H1 (cell line): ENCODE data around the gene GTF2F1. TPM values are rescaled to one million over a fixed set of nuclear protein-coding genes. Genes with fewer than 3 reads are reported as not detected.

ENCODE experiments used
- CTCF ChIA-PET: fragments of 300-600 bp; sonication (Branson Sonifier 250); formaldehyde crosslinking; loops from one replicate; lab custom pipeline; 2021; ENCODE audit not compliant: partially characterized antibody; lab: Charles Lee
- POLR2A ChIA-PET: fragments of 300-600 bp; sonication (Branson Sonifier 250); formaldehyde crosslinking; loops from one replicate; lab custom pipeline; 2021; ENCODE audit warnings: inconsistent platforms; ENCODE audit not compliant: partially characterized antibody; lab: Charles Lee
- DNase-seq, 2 experiments: peaks; one replicate each; pipeline versions ENCODE4 v3.0.0 to v3.0.0-alpha.2; 2010 to 2022; ENCODE audit warnings: low spot score in 2 of 2, low read depth in 1 of 2, mixed read lengths in 1 of 2
- FAIRE-seq: peaks from 2 replicates; lab custom pipeline; 2011; peaks lifted over from hg19 to GRCh38; lab: Jason Lieb, UNC
- H2AFZ ChIP-seq: 2 replicates; pipeline ENCODE4 v1.8.1; 2012; ENCODE audit warnings: low read length, inconsistent platforms
- H2AK5ac ChIP-seq: 2 replicates; pipeline ENCODE4 v1.6.1; 2013; ENCODE audit warnings: low read depth, low read length
- H2BK120ac ChIP-seq: replicated peaks from 2 replicates; pipeline ENCODE3; 2013; ENCODE audit warnings: low read depth, low read length, inconsistent platforms
- H2BK12ac ChIP-seq: 2 replicates; pipeline ENCODE4 v1.6.1; 2013; ENCODE audit warnings: low read depth, low read length
- H2BK15ac ChIP-seq: 2 replicates; pipeline ENCODE4 v1.6.1; 2013; ENCODE audit warnings: low read length
- H2BK20ac ChIP-seq: 2 replicates; pipeline ENCODE4 v1.6.1; 2013; ENCODE audit warnings: low read length
- H2BK5ac ChIP-seq: 2 replicates; pipeline ENCODE4 v1.6.1; 2013; ENCODE audit warnings: low read depth, low read length
- H3K14ac ChIP-seq: 2 replicates; pipeline ENCODE4 v1.6.1; 2013; ENCODE audit warnings: inconsistent platforms; ENCODE audit not compliant: insufficient read length
- H3K18ac ChIP-seq: 2 replicates; pipeline ENCODE4 v1.6.1; 2013; ENCODE audit warnings: low read length; ENCODE audit errors: extremely low read depth
- H3K23ac ChIP-seq: 2 replicates; pipeline ENCODE4 v1.6.1; 2013; ENCODE audit warnings: inconsistent platforms; ENCODE audit not compliant: insufficient read length
- H3K23me2 ChIP-seq: 2 replicates; pipeline ENCODE4 v1.6.1; 2013; ENCODE audit warnings: low read depth, low read length
- H3K27ac ChIP-seq: 2 replicates; pipeline ENCODE4 v1.6.1; 2011; ENCODE audit warnings: low read depth, low read length, inconsistent platforms
- H3K27me3 ChIP-seq, 4 experiments: replicated peaks in 1 of 4; 1 replicate in 1 of 4; 2 replicates in 3 of 4; pipeline versions ENCODE4 v1.6.1 to v1.8.1; 2011 to 2013; ENCODE audit warnings: low read length in 3 of 4, mild to moderate bottlenecking in 3 of 4, inconsistent platforms in 2 of 4, mixed read lengths in 2 of 4, moderate library complexity in 1 of 4; ENCODE audit not compliant: control insufficient read depth in 3 of 4, insufficient read depth in 3 of 4; ENCODE audit errors: extremely low read depth in 1 of 4
- H3K36me3 ChIP-seq, 4 experiments: 2 replicates each; pipeline versions ENCODE4 v1.6.1 to v1.8.1; 2011 to 2013; ENCODE audit warnings: mild to moderate bottlenecking in 4 of 4, low read length in 3 of 4, moderate library complexity in 2 of 4, control low read depth in 1 of 4, inconsistent platforms in 1 of 4; ENCODE audit not compliant: insufficient read depth in 4 of 4, control insufficient read depth in 2 of 4
- H3K4ac ChIP-seq: replicated peaks from 2 replicates; pipeline ENCODE3; 2013; ENCODE audit warnings: low read length, low read depth, mixed read lengths, inconsistent platforms; ENCODE audit not compliant: insufficient read length
- H3K4me1 ChIP-seq, 4 experiments: replicated peaks in 1 of 4; 1 replicate in 1 of 4; 2 replicates in 3 of 4; pipeline versions ENCODE4 v1.6.1 to v1.8.1; 2011 to 2013; ENCODE audit warnings: low read length in 3 of 4, inconsistent platforms in 2 of 4, mixed read lengths in 1 of 4; ENCODE audit not compliant: insufficient read depth in 4 of 4, control insufficient read depth in 3 of 4
- H3K4me2 ChIP-seq, 2 experiments: 2 replicates each; pipeline versions ENCODE4 v1.6.1 to v1.8.1; 2011 to 2013; ENCODE audit warnings: low read depth in 2 of 2, low read length in 2 of 2, control low read depth in 1 of 2, inconsistent platforms in 1 of 2, mild to moderate bottlenecking in 1 of 2; ENCODE audit not compliant: insufficient read depth in 1 of 2
- H3K4me3 ChIP-seq, 4 experiments: fragments of 200-600, 300-600 bp in 1 of 4; sonication (generic), shearing (Covaris generic), sonication (Bioruptor Twin) in 1 of 4; 2 replicates each; pipeline versions ENCODE4 v1.5.1 to v1.8.1; 2011 to 2016; ENCODE audit warnings: low read length in 4 of 4, low read depth in 3 of 4, control low read depth in 2 of 4, inconsistent platforms in 2 of 4, mild to moderate bottlenecking in 2 of 4, mixed read lengths in 1 of 4, moderate library complexity in 1 of 4; ENCODE audit not compliant: insufficient read depth in 2 of 4; ENCODE audit errors: extremely low read depth in 1 of 4
- H3K56ac ChIP-seq: replicated peaks from 2 replicates; pipeline ENCODE3; 2013; ENCODE audit warnings: low read depth, mild to moderate bottlenecking, mixed read lengths, low read length, inconsistent platforms; ENCODE audit not compliant: insufficient read length
- H3K79me1 ChIP-seq: 2 replicates; pipeline ENCODE4 v1.6.1; 2013; ENCODE audit warnings: low read depth, low read length, control low read depth
- H3K79me2 ChIP-seq, 2 experiments: 2 replicates each; pipeline versions ENCODE4 v1.6.1 to v1.8.1; 2012 to 2013; ENCODE audit warnings: low read length in 2 of 2, mild to moderate bottlenecking in 2 of 2, inconsistent platforms in 1 of 2; ENCODE audit not compliant: insufficient read depth in 2 of 2, control insufficient read depth in 1 of 2
- H3K9ac ChIP-seq, 4 experiments: replicated peaks in 1 of 4; 1 replicate in 1 of 4; 2 replicates in 3 of 4; pipeline versions ENCODE4 v1.6.1 to v1.8.1; 2011 to 2013; ENCODE audit warnings: low read depth in 3 of 4, low read length in 3 of 4, control low read depth in 2 of 4, mild to moderate bottlenecking in 2 of 4, moderate library complexity in 2 of 4, inconsistent platforms in 1 of 4; ENCODE audit errors: extremely low read depth in 1 of 4
- H3K9me3 ChIP-seq, 2 experiments: 2 replicates each; pipeline versions ENCODE4 v1.6.1 to v1.8.1; 2012 to 2013; ENCODE audit warnings: mild to moderate bottlenecking in 2 of 2, moderate library complexity in 2 of 2, control low read depth in 1 of 2, inconsistent platforms in 1 of 2, low read depth in 1 of 2, low read length in 1 of 2, mixed read lengths in 1 of 2; ENCODE audit not compliant: insufficient read depth in 2 of 2
- H4K20me1 ChIP-seq, 2 experiments: replicated peaks in 1 of 2; 2 replicates each; pipeline versions ENCODE3 to v1.8.1; 2011 to 2013; ENCODE audit warnings: inconsistent platforms in 2 of 2, low read length in 2 of 2, mild to moderate bottlenecking in 1 of 2; ENCODE audit not compliant: insufficient read depth in 2 of 2, control insufficient read depth in 1 of 2
- H4K5ac ChIP-seq: 2 replicates; pipeline ENCODE4 v1.6.1; 2013; ENCODE audit warnings: low read length, low read depth, mixed read lengths, inconsistent platforms; ENCODE audit not compliant: insufficient read length
- H4K8ac ChIP-seq: 2 replicates; pipeline ENCODE4 v1.8.0; 2013; ENCODE audit warnings: mild to moderate bottlenecking, moderate library complexity, low read length, inconsistent platforms; ENCODE audit not compliant: insufficient read depth; ENCODE audit errors: extremely low read depth
- H4K91ac ChIP-seq: replicated peaks from 2 replicates; pipeline ENCODE3; 2013; ENCODE audit warnings: low read length, mixed read lengths, inconsistent platforms; ENCODE audit not compliant: insufficient read length
- EP300 ChIP-seq, 2 experiments: IDR thresholded peaks; 1 replicate in 1 of 2; 2 replicates in 1 of 2; pipeline ENCODE4 v1.6.1; 2011 to 2012; ENCODE audit warnings: low read depth in 2 of 2, low read length in 2 of 2, mild to moderate bottlenecking in 2 of 2, borderline replicate concordance in 1 of 2, inconsistent platforms in 1 of 2, moderate library complexity in 1 of 2
- GTF2F1 ChIP-seq: IDR thresholded peaks from 2 replicates; pipeline ENCODE4 v1.6.1; 2012; ENCODE audit warnings: low read depth, low read length, improper control_type of control experiment, borderline replicate concordance
- KDM1A ChIP-seq: fragments of 200-600, 300-600 bp; sonication (generic); IDR thresholded peaks from 2 replicates; pipeline ENCODE4 v1.7.1; 2016; ENCODE audit warnings: mild to moderate bottlenecking, low read length, borderline replicate concordance
- KDM5A ChIP-seq: fragments of 200-600 bp; IDR thresholded peaks from 2 replicates; pipeline ENCODE4 v1.7.1; 2012; ENCODE audit warnings: mild to moderate bottlenecking, low read length, inconsistent platforms, mixed read lengths
- NRF1 ChIP-seq: IDR thresholded peaks from 2 replicates; pipeline ENCODE4 v1.6.1; 2011; ENCODE audit warnings: mild to moderate bottlenecking, low read depth, low read length, improper control_type of control experiment
- POLR2A ChIP-seq, 2 experiments: IDR thresholded peaks; 1 replicate in 1 of 2; 2 replicates in 1 of 2; pipeline ENCODE4 v1.6.1; 2011; ENCODE audit warnings: low read depth in 2 of 2, low read length in 2 of 2, mild to moderate bottlenecking in 2 of 2; ENCODE audit errors: control extremely low read depth in 1 of 2
- SIN3A ChIP-seq, 2 experiments: IDR thresholded peaks in 1 of 2; conservative IDR thresholded peaks in 1 of 2; 2 replicates each; pipeline ENCODE4 v1.6.1; 2011 to 2012; ENCODE audit warnings: low read length in 2 of 2, improper control_type of control experiment in 1 of 2, low read depth in 1 of 2, mild to moderate bottlenecking in 1 of 2
- SIX5 ChIP-seq: IDR thresholded peaks from 2 replicates; pipeline ENCODE4 v1.6.1; 2011; ENCODE audit warnings: mild to moderate bottlenecking, low read depth, low read length
- WGBS, 2 experiments: shearing (Covaris generic) in 1 of 2; methylation state at CpG; one replicate each; pipeline versions ENCODE4 v1.1.6 to v1.1.7; 2013 to 2015; ENCODE audit warnings: low lambda C conversion rate in 2 of 2, mixed read lengths in 2 of 2, inconsistent platforms in 1 of 2, low coverage in 1 of 2, missing lambda C conversion rate in 1 of 2; ENCODE audit not compliant: insufficient replicate concordance in 2 of 2, insufficient coverage in 1 of 2, insufficient read length in 1 of 2; ENCODE audit errors: extremely low coverage in 1 of 2, missing lambda C conversion rate in 1 of 2; 5-methylcytosine and 5-hydroxymethylcytosine counted together
- polyA plus RNA-seq, 7 experiments: library from polyadenylated mRNA; depleted of rRNA in 3 of 7; stranded (reverse) in 5 of 7; unstranded in 2 of 7; fragments of >200 nt in 5 of 7; fragments of 200-250 nt in 2 of 7; gene quantifications; 1 replicate in 5 of 7; 2 replicates in 1 of 7; 4 replicates in 1 of 7; pipeline versions ENCODE4 v1.2.1 to v1.2.3, GENCODE V29; 2011 to 2013; ENCODE audit warnings: missing spikeins in 2 of 7, mixed read lengths in 2 of 7
- total RNA-seq: library from RNA; stranded (reverse); fragmentation: NEBNext Ultra II Directional; extraction: Animal tissue kit (Norgen Biotek cat#: 25700); gene quantifications from 2 replicates; pipeline ENCODE4 v1.2.1, GENCODE V29; 2021

GTF2F1 gene
- total and polyA plus RNA-seq, 2 of the 8 experiments (the other 6 are each of a cell fraction or from before 2014, with no cell fraction given), result 29.3 to 56.3 TPM

DNA sequence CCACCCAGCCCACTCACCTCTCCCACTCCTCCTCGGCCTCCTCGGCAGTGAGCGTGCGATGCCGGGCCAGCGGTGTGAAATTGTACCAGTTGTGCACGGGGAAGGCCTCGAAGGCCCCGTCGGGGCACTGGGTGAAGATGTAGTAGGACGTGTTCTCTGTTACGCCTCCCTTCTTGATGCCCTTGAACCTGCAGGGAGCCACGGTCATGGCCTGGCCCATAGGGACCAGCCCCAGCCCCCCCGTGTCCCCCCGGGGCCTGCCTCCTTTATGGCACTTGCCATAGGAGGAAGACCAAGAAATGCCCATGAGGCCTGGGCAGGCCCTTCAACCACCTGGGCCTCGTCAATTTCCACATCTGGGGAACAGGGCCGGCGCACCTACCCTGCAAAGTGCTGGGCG, 5.6 kb downstream of the GTF2F1 start:
- no peak overlapping the region for H2AK5ac ChIP-seq
- H2BK20ac ChIP-seq, result no peak overlapping the region
- CTCF ChIA-PET, result interaction anchor here (2.1 kb wide), 1 partner anchor 9 kb away, joined by 6 read pairs; no protein-coding TSS in a partner anchor
- H3K23me2 ChIP-seq, result peaks cover 3% of the 10 kb centered on the region
- H3K14ac ChIP-seq, result no peak overlapping the region
- H3K56ac ChIP-seq, result no peak overlapping the region
- no peak for TF ChIP-seq KDM1A
- TF ChIP-seq NRF1, result no peak
- TF ChIP-seq GTF2F1, result no peak
- no peak for TF ChIP-seq POLR2A (IDR thresholded peaks at IDR 0.05; ENCODE audit: control extremely low read depth in 1 of 2, low read depth in 2 of 2, low read length in 2 of 2)
- TF ChIP-seq KDM5A, result no peak
- no peak for TF ChIP-seq SIX5
- no peak for TF ChIP-seq EP300 (IDR thresholded peaks at IDR 0.05; ENCODE audit: borderline replicate concordance in 1 of 2, low read depth in 2 of 2, low read length in 2 of 2)
- no peak for TF ChIP-seq SIN3A (conservative IDR thresholded peaks at IDR 0.05 in 1 of 2, IDR thresholded peaks at IDR 0.05 in 1 of 2; ENCODE audit: low read depth in 1 of 2, low read length in 2 of 2)
- H3K36me3 ChIP-seq, result peaks cover 21 to 57% (median 43%) of the 10 kb centered on the region in 4 experiments
- peaks cover 0 to 3% (median 1%) of the 10 kb centered on the region in 4 experiments; a peak in 2 of 7 replicates for H3K4me1 ChIP-seq
- no peak overlapping the region for H2AFZ ChIP-seq
- H2BK12ac ChIP-seq, result no peak overlapping the region
- H4K5ac ChIP-seq, result no peak overlapping the region
- H3K4me3 ChIP-seq, result no peak overlapping the region
- no peak overlapping the region for H3K18ac ChIP-seq
- POLR2A ChIA-PET, result interaction anchor here (9.9 kb wide), 1 partner anchor 12 kb away, joined by 81 read pairs; the partner anchor contains the start of genes ALKBH7 and PSPN
- H3K4me2 ChIP-seq, result no peak overlapping the region
- WGBS, 2 experiments, result 97% methylated on average over 18 of the region's 19 CpGs; no CpG with 5 or more reads in 1 of the 2 experiments
- no peak overlapping the region for H3K27ac ChIP-seq
- H3K9me3 ChIP-seq, result no peaks in the 10 kb centered on the region
- H3K79me1 ChIP-seq, result peaks cover 3% of the 10 kb centered on the region
- H4K91ac ChIP-seq, result no peak overlapping the region
- H3K27me3 ChIP-seq, result no peaks in the 10 kb centered on the region
- no peak overlapping the region for H2BK15ac ChIP-seq
- no peak for FAIRE-seq
- H2BK5ac ChIP-seq, result no peak overlapping the region
- peaks cover 2 to 11% of the 10 kb centered on the region in 2 experiments for H4K20me1 ChIP-seq
- no peak overlapping the region for H4K8ac ChIP-seq
- H3K23ac ChIP-seq, result no peak overlapping the region
- no peak overlapping the region for H3K9ac ChIP-seq
- H3K4ac ChIP-seq, result no peak overlapping the region
- H2BK120ac ChIP-seq, result no peak overlapping the region
- peaks cover 3 to 15% of the 10 kb centered on the region in 2 experiments; a peak in 3 of 4 replicates for H3K79me2 ChIP-seq
- no peak for DNase-seq
